NCI-H1417 (cell line): ENCODE data around the gene ASTN2.

ENCODE experiments used
- DNase-seq, 3 experiments: peaks; one replicate each; lab custom pipeline; 2025; lab: John Stamatoyannopoulos, UW

The ASTN2 gene

DNA sequence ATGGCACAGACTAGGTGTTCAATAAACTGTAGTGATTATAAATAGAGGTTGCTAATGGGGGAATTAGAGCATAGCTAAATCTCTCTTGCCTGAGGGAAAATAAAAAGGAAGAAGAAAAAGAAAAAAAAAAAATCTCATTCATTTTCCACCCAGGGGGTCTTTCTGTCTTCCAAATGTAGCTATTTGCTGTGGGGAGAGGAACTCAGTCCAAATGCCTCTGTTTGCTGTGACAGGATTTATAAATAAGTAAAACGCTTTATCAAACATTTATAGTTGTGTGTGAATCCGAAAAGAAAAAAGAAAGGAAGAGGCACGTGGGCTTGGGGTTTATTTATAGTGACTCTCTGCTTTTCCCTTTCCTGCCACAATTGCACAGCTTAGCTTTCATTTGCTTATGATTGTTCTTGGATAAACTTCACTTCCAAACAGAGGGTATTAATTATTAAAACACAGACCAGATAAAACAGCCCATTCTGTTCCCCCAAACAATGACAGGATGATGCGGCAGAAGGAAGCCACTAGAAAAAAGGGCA, 245.7 kb downstream of the ASTN2 start:
- peak in 1 of 3 experiments; percentile 40 for DNase-seq

DNA sequence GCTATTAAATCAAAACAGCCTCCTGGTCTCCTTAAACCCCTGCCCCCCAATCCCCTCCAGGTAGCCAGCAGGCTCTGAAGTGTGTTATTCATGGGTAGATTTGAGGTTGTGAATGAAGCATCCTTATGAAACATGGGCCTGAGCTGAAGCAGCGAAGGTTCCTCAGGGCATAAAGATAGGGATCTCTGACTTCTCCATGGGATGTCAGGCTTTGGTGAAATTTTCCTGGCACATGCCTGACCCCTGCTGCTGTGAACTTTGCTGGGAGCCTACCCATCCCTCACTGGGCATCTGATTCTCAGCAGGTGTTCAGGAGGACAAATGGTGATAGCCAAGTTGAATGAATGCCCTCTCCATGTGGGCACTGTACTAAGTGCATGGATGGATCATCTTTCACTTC, 250.3 kb downstream of the ASTN2 start:
- DNase-seq, result no peak

DNA sequence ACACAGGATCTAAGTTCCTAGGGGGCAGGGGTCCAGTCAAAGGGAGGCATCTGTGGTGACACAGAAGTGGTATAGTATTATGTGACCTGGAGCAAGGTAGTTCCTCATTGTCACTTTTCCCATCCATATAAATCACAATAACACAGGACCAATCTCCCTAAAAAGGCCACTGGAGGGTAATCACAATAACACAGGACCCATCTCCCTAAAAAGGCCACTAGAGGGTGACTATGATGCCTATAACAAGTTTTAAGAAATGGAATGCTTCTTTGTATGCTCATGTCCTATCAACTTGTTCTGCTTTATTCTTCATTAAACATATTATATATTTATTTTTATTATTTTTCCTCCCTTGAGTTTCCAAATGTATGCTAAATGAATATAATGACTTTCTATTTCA, 254.6 kb downstream of the ASTN2 start:
- peak in 1 of 3 experiments; percentile 40 for DNase-seq

DNA sequence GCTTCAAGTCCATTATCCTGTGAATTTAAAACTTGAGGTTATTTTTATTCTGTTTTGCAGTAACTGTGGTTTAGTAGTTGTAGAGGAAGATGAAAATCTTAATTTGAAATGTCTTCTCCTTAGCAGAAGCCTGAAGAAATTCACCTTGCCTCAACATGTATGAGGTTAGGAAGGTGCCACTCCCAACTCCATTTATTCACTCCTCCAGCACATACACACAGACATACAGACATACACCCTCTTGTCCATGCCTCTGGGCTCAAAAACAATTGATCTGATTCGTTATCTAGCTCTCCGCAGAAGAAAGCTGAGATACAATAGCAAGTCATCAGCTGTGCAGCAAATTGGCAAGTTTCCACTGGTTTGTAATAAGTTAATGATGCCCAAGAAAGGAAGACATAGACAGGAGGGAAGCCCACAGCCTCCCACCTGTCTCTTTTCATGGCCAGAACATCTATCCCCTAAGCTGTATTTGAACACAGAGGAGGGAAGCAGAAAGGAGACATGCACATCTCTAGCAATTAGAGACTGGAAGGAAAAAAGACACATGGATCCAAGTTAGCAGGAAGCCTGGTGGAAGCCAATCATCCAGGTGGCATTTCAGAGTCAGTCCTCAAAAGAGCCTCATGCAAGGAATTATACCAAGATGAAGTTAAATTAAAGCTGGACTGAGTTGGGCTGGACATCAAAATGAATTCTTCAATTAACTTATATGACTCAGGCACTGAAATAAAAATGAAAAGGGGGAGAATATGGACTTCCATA, 257.9 kb downstream of the ASTN2 start:
- DNase-seq, result peak in 1 of 3 experiments; percentile 19

DNA sequence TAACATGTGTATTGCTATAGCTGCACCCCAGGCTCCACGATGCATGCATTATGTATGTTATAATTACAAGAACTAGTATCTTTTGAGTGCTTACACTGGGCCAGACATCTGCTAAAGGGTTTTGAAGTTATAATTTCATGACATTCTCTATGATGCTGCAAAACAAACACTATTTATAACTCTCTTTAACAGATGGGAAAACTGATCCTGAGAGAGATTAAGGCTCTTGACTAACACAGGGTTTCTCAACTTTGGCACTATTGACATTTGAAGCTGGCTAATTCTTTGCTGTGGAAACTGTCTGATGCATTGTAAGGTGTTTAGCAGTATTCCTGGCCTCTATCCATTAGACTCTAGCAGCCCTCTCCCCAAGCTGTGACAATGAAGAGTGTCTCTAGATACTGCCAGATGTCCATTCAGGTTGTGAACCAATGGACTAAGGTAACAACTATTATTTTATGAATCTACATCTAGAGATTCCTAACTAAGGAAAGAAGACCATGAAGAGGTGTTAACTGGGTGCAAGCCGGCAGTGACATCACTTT, 258.6 kb downstream of the ASTN2 start:
- DNase-seq, result peak in 2 of 3 experiments; percentile 29 to 56

DNA sequence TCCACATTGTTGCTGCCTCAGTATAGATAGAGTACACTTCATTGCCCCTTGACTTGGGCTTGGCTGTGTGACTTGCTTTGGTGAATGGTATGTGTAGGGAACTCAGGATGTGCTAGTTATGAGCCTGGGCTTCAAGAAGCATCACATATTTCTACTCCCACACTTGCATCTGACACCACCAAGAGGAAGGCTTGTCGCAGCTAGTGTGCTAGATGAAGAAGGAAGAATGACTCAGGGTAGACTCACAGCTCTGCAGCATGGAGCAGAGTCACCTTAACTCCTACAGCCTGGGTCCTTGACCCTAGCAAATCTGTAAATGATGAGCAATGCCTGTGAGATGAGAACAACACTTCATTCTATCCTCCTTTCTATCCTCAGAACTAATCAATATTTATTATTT, 261.8 kb downstream of the ASTN2 start:
- no peak for DNase-seq

DNA sequence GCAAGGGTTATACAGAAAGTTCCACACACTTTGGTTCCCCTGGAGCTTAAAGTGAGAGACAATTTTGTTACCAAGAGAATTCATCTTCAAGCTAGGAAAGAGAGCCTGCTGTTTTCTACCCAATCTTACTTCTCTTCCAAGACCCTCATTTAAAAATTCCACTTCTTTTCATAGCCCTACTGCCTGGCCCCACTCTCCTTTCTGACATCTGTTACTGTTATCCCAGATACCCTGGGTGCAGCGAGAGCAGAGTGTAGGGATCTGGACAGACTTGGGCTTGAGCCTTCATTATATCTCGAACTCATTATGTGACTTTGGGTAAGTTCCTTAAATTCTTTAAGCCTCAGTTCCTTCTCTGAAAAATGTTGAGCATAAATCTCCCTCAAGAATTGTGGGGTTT, 263.1 kb downstream of the ASTN2 start:
- DNase-seq, result no peak

DNA sequence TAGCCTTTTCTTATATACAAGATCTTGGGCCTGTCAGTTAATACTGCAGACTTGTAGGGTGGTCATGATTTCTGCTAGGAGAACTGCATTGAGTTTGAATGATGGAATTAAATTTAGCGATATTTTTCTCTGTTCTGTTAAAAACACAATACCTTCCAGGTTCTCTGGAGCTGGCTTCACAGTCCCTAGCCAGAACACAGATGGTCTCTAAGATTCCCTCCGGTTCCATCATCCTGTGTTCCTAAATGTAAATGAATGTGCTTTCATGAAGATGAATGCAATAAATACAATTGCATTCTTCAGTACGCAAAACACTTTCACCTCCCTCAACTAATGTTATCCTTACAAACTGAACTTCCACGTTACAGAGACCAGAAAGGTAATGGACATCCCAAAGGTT, 264.9 kb downstream of the ASTN2 start:
- no peak for DNase-seq

DNA sequence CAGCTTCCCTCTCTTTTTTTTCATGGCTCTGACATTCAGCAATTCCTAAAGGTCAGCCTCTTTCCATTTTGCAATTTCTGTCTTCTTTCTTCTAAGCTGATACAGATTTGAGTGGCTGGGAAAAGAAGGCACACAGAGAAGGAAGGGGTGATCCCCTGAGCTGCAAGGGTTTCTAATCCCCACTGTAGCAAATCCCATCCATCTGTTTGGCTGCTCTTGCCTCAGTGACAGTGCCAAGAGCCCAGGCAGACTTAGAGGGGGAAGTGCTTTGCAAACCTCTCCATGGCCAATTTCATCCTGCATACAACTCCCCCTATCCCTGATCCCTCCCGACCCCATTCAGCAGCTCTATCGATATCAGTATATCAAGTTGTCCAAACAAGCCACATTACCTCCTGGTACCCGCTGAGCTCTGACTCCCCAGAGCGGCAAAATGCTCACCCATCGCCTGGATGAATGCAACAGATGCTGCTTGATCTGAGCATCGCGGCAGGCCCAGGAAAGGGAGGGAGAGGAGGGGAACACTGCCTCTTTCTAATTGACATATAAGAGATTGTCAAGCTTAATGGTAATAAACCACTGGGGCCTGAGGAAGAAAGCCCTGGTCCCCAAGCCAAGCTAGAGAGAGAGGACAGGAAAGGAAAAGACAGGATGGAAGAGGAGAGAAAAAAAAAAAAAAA, 268.9 kb downstream of the ASTN2 start:
- DNase-seq, result no peak

DNA sequence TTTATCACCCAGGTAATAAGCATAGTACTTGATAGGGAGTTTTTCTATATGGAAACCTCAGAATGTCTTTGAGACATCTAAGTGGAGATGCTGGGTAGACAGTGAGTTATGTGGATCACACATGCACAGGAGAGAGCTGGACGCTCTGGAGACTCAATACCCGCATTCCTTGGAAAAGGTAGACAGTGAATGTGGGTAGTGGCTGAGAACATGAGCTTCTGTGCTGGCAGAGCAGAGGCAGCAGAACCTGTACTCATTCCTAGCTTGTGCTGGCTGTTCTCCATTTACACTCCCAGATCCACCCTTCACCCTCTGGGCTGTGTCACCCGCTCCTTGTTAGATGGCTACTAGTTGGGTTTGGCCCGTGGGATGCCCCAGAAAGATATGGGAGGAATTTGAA, 269.8 kb downstream of the ASTN2 start:
- no peak for DNase-seq

DNA sequence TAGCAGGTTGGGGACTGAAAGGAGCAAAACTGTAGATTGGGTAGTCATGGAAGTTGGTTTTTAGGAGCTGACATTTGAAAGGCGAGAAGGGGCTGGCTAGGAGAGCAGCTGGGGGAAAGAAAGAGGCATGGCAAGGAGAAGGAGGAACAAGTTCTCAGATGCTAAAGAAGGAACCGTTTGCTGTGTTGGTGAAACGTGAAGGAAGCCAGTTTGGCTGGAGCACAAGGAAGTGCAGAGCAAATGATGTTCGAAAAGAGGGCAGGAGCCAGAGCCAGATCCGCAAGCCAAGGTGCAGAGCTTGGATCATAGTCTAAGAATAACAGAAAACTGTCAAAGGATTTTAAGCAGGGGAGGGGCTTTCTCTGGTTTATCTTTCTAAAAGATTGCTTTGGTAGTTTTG, 276.6 kb downstream of the ASTN2 start:
- DNase-seq, result no peak

DNA sequence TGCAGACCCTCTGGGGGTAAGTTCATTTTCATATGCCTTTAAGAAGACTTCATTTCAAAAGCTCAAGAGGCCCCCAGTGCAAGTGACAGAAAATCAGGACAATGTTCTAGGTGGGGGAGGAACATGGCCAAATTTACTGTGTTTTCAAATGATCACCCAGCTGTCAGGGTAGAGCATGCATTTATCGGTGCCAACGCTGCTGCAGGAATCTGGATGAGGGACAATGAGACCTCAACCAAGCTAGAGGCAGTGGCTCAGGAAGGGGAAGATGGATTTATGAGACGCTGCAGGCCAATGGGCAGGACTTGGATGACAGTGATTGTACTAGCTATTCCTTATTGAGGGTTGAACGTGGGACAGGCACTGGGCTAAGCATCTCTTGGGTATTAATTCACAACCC, 278.4 kb downstream of the ASTN2 start:
- no peak for DNase-seq

DNA sequence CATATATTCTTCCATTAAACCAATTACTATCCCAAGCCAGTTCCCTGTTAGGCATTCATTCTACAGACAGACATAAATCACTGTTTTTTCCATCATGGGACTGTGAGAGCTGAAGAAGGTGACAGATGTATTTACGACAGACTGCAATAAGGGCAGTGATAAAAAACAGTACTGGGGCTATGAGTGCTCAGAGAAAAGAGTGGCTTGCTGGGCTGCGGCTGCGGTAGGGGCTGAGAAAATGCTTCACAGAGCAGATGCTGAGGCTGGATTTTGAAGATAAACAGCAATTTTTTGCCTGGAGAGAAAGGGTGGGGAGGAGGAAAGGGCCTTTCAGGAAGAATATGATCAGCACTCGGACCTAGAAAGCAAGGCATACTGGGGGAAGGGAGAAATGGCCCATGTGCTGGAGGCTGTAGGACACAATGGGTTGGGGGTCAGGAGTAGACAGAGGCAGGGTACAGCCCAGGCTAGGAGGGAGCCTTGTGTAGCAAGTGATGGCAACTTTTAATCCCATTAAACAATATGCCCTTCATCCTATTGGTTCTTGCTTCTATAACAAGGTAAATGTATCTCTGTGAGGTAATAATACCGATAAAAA, 279.3 kb downstream of the ASTN2 start:
- DNase-seq, result no peak

DNA sequence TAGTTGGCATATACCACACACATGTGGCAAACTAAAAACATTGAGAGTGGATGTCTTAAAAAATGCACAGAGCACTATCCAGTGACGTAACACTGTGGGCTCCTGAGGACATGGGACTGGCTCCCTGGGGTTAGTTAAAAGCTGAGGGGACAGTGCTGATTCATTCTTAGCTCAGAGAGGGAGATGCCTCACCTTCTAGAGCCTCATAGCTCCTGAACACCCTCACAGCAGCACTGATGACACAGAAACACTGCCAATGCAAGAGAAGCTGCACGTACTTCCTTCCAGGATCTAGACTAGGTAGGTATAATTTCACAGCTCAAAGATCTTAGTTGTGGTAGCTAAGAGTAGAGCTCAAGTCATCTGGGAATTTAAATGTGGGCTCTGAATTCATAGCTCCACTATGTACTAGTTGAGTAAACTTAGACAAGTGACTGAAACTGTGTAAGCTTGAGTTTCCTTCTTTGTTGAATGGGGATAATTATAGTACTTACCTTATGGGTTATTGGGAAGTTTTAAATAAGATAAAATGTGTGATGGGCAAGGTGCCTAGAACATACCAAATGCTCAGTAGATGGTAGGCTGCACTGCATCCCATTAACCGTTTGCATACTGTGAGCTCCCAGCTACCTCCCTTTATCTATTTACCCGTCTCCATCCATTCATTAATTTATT, 279.9 kb downstream of the ASTN2 start:
- DNase-seq, result no peak

DNA sequence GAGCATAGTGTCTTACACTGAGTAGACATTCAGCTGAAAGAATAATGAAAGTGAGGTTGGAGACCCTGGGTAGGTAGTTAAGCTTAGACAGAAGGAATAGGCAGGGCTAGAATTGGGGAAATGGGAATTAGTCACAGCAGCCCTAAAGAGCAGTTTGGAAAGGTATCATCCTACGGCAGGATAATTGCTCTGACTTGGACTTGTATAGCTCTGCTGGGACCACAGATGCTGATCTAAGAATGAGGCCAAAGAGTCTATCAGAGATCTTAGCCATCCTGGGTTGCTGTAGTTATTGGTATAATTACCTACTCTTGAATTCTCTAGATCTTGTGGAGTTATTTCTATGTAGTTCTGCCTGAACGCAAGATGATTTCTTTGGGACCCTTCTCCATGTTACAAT, 288.0 kb downstream of the ASTN2 start:
- no peak for DNase-seq

DNA sequence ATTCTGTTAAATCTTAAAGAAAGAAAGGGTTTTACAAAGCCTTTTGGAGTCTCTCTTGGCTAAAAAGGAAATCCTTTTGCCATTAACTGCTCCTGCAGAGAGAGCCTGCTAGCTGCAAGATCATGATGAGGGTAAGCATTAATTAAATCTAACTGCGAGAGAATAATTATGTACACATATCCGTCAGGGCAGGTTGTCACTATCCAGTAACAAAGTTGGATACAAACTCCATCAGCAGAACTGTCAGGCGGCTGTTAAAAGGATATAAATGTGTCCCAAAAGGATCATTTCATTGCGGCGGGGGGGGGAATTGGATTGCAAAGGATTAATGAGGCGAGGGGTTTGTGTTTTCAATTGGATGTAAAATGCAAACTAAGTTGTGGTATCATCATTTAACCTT, 289.3 kb downstream of the ASTN2 start:
- peak in 2 of 3 experiments; percentile 65 to 88 for DNase-seq

DNA sequence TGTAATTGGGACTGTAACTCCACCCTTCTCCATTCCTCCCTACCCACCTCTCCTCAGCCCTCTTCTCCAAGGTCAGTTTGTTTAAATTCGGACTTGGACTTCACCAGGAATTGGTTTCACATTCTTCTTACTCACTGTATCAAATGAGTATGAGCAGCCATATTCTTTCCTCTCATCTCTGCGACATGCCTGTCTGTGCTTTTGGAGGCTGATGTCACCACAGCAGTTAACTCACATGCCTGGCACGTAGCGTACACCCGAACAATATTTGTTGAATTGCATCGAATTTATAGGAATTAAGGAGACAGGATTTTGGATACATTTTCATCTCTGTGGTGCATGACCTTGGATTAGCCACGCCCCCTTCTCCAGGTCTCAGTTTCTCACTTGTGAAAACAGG, 291.1 kb downstream of the ASTN2 start:
- DNase-seq, result no peak

DNA sequence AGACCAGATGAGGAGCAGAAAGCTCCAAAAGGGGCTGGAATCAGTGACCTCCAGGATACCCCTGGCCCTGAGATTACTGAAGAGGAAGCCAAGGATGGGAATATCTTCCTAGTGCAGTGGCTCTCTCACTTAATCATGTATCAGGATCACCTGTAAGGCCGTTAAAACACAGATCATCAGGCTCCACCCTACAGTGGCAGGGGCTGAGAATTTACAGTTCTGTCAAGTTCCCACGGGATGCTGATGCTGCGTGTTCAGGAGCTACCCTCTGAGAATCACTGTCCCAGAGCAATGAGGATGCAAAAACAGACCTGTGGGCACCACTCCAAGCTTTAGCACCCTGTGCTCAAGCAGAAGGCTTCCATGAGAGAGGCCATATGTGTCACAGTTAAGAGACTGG, 291.9 kb downstream of the ASTN2 start:
- DNase-seq, result no peak

DNA sequence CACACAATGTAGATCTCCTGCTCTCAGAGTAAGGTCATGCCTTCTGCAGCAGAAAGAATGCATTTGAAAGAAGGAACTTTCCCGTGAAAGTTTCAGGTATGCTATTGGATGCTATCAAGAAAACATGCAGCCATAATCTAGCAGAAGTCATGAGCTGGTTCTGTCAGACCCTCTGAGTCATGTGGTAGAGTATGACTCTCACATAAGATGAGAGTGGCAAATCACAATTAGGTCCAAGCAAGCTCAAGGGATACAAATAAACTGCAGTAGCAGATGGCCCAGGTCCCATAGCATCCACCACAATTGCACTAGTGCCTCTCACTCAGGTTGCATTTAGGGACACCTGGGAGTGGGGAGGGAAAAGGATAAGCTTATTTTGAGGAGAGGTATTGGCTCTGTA, 292.8 kb downstream of the ASTN2 start:
- no peak for DNase-seq

DNA sequence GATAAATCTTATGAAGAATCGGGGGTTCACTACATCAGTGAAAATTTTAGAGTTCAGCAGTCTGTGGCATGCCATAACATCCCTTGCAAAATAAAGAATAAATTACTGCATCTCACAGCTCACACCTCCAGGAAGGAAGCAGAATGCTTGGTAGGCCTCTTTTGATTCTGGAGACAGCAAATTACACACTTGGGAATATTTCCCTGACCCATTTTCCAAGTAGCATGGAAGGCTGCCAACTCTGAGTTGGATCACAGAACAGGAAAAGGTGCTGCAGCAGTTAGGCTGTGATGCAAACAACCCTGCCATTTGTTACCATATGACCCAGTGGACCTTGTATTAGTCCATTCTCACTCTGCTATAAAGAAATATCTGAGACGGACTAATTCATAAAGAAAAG, 293.5 kb downstream of the ASTN2 start:
- no peak for DNase-seq

DNA sequence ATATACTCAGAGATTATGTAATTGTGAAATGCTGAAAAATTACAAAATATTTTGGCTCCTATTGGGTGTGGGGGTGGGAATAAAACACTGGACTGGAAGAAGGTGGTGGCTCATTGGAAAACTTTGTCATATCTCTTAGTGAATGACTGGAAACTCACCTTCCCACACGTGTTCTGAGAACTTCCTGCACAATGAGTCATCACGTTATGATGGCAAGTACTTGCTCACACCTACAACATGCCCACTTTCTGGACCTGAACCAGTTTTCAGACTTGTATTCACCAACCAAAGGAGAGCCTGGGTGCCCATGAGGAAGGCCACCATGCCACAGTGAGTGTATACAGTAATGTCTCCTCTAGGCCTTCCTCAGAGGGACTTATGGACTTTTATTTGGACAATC, 294.8 kb downstream of the ASTN2 start:
- DNase-seq, result no peak

DNA sequence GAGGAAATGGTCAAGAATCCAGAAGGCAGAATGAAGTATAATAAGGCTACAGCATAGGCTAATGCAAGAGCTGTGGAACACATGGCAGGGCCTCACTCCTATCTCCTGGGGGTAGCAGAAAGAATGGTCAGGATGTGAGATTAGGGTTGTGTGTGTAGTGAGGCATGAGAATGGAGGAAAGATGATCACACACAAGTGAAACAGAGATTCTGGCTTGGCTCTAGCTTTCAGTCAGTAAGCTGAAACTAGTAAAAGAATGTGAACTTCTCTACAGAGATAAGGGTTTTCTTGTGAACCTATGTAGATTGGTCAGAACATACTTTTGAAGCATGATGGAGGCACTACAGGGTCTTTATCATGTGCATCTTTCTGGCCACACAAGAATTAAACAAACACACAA, 298.8 kb downstream of the ASTN2 start:
- no peak for DNase-seq
